Measurements from ENCODE around the gene CREB3L1. TPM values are rescaled to one million over a fixed set of nuclear protein-coding genes. Genes with fewer than 3 reads are reported as not detected.

CREB3L1 gene
- total and polyA plus RNA-seq, 2 of the 13 experiments (the other 11 are each of a cell fraction or from before 2014, with no cell fraction given), result not detected

GRCh38 chr11:46361283-46362155 lies 84.1 kb downstream of the CREB3L1 start:
- no peak for FAIRE-seq
- POLR2A ChIA-PET, result no interaction called here
- ATAC-seq, result no peak

GRCh38 chr11:46362156-46363030 lies 84.9 kb downstream of the CREB3L1 start:
- Histone ChIP-seq H4K20me1 (ENCODE audit: insufficient read depth, low read length) (no peaks in the 10 kb centered on the region), H2AFZ (ENCODE audit: low read length) (no peak overlapping the region), H3K4me1 (ENCODE audit: insufficient read depth, low read length) (peaks cover 5% of the 10 kb centered on the region; the same call in 1 of the 2 replicates), H3K27ac (ENCODE audit: extremely low read length, insufficient read depth, low read length) (no peak overlapping the region), H3K4me3 (replicated peaks in 1 of 3; ENCODE audit: insufficient read depth in 1 of 3, low read depth in 2 of 3, low read length in 3 of 3) (no peak overlapping the region), H3K4me2 (ENCODE audit: low read depth, low read length) (no peak overlapping the region), H3K9ac (ENCODE audit: insufficient read depth, low read depth, low read length) (no peak overlapping the region), H3K36me3 (replicated peaks in 1 of 2; ENCODE audit: control insufficient read depth in 1 of 2, insufficient read depth in 2 of 2, low read length in 2 of 2) (no peaks in the 10 kb centered on the region), H3K9me3 (ENCODE audit: low read length) (no peaks in the 10 kb centered on the region), H3K27me3 (ENCODE audit: control insufficient read depth in 1 of 2, insufficient read depth in 2 of 2, low read length in 2 of 2) (no peaks in the 10 kb centered on the region), H3K79me2 (ENCODE audit: insufficient read depth, low read length) (no peaks in the 10 kb centered on the region)
- WGBS (ENCODE audit: low lambda C conversion rate), result 76% methylated on average over 3 of the region's 20 CpGs
- in situ Hi-C loops (cut with HindIII; ENCODE audit: extremely low pct_ligation_motif_present, low pct_unique_long_range_greater_than_20kb), result no loop called here
- TF ChIP-seq ZNF629 (CRISPR knock-in tag; conservative IDR thresholded peaks at IDR 0.05) (peak; percentile 68), NR2C2 (CRISPR knock-in tag; IDR thresholded peaks at IDR 0.05; ENCODE audit: borderline replicate concordance) (no peak), CEBPB (IDR thresholded peaks at IDR 0.05; ENCODE audit: borderline replicate concordance, low read depth, low read length) (no peak)
- no TSS peak for BruUV-seq (replicated peaks)
- DNase-seq (ENCODE audit: low spot score) (no peak), FAIRE-seq (no peak), ATAC-seq (no peak)
- ChIA-PET CTCF (ENCODE audit: low intra/inter-chr PET ratio, low total read pairs) (no interaction called here), POLR2A (no interaction called here)
- intact Hi-C loops (cut with micrococcal nuclease; ENCODE audit: unreplicated experiment), result no loop called here

More at GRCh38 chr11:46361283-46362155, 84.1 kb downstream of the CREB3L1 start:
- Histone ChIP-seq H4K20me1 (ENCODE audit: insufficient read depth, low read length) (no peaks in the 10 kb centered on the region), H3K9ac (ENCODE audit: insufficient read depth, low read depth, low read length) (no peak overlapping the region), H3K9me3 (ENCODE audit: low read length) (no peaks in the 10 kb centered on the region), H3K79me2 (ENCODE audit: insufficient read depth, low read length) (no peaks in the 10 kb centered on the region), H2AFZ (ENCODE audit: low read length) (no peak overlapping the region), H3K27me3 (ENCODE audit: control insufficient read depth in 1 of 2, insufficient read depth in 2 of 2, low read length in 2 of 2) (no peaks in the 10 kb centered on the region), H3K27ac (ENCODE audit: extremely low read length, insufficient read depth, low read length) (no peak overlapping the region), H3K4me1 (ENCODE audit: insufficient read depth, low read length) (peaks cover 12% of the 10 kb centered on the region), H3K4me2 (ENCODE audit: low read depth, low read length) (no peak overlapping the region), H3K4me3 (replicated peaks in 1 of 3; ENCODE audit: insufficient read depth in 1 of 3, low read depth in 2 of 3, low read length in 3 of 3) (no peak overlapping the region), H3K36me3 (replicated peaks in 1 of 2; ENCODE audit: control insufficient read depth in 1 of 2, insufficient read depth in 2 of 2, low read length in 2 of 2) (0 out of 5 replicates have a peak, but pooled peaks cover 0 to 3% of the 10 kb centered on the region in 2 experiments)
- DNase-seq (ENCODE audit: low spot score), result no peak
- BruUV-seq (replicated peaks), result no TSS peak
- in situ Hi-C loops (cut with HindIII; ENCODE audit: extremely low pct_ligation_motif_present, low pct_unique_long_range_greater_than_20kb) (no loop called here), intact Hi-C loops (cut with micrococcal nuclease; ENCODE audit: unreplicated experiment) (no loop called here)
- CTCF ChIA-PET (ENCODE audit: low intra/inter-chr PET ratio, low total read pairs), result no interaction called here
- 97% methylated on average over 4 of the region's 26 CpGs for WGBS (ENCODE audit: low lambda C conversion rate)
- TF ChIP-seq ZBTB26 (CRISPR knock-in tag; IDR thresholded peaks at IDR 0.05; ENCODE audit: borderline replicate concordance), result no peak
